Esophagus squamous epithelium (tissue), 5 donors: ENCODE measurements around the gene SMIM24. TPM values are rescaled to one million over a fixed set of nuclear protein-coding genes. Genes with fewer than 3 reads are reported as not detected.

ENCODE experiments used
- DNase-seq: peaks from one replicate; lab custom pipeline; 2025; lab: John Stamatoyannopoulos, UW
- H3K27ac ChIP-seq, 4 donors: fragments of 200-600 bp; sonication (generic); one replicate each; pipeline ENCODE4 v1.5.1; 2016 to 2019; ENCODE audit warnings: mild to moderate bottlenecking in 1 of 4
- H3K27me3 ChIP-seq, 4 donors: fragments of 200-600 bp; sonication (generic); 1 replicate in 3 of 4; 2 replicates in 1 of 4; pipeline versions ENCODE4 v1.5.1 to v1.6.0; 2017 to 2021; ENCODE audit warnings: antibody characterized with exemption in 1 of 4
- H3K36me3 ChIP-seq, 3 donors: fragments of 200-600 bp; sonication (generic); one replicate each; pipeline ENCODE4 v1.5.1; 2016 to 2019
- H3K4me1 ChIP-seq, 3 donors: fragments of 200-600 bp; sonication (generic); one replicate each; pipeline ENCODE4 v1.5.1; 2017 to 2019
- H3K4me3 ChIP-seq, 4 donors: fragments of 200-600 bp; sonication (generic); 1 replicate in 3 of 4; 2 replicates in 1 of 4; pipeline ENCODE4 v1.5.1; 2016 to 2019; ENCODE audit warnings: mild to moderate bottlenecking in 2 of 4, moderate library complexity in 1 of 4
- H3K9me3 ChIP-seq, 3 donors: fragments of 200-600 bp; sonication (generic); one replicate each; pipeline ENCODE4 v1.5.1; 2016 to 2019
- POLR2A ChIP-seq, 4 donors: fragments of 450-650 bp; IDR thresholded peaks; one replicate each; pipeline ENCODE4 v1.6.1; 2017; ENCODE audit warnings: antibody characterized with exemption in 4 of 4, mild to moderate bottlenecking in 4 of 4, moderate library complexity in 3 of 4
- WGBS, 2 donors: methylation state at CpG; one replicate each; pipeline ENCODE4 v1.1.5; 2018; 5-methylcytosine and 5-hydroxymethylcytosine counted together
- intact Hi-C: fragments of 100-400 bp; cut with DNase I; formaldehyde crosslinking; loops from one replicate; pipeline ENCODE4 v1.15.0; 2022
- small RNA-seq, 4 donors: library from RNA; depleted of rRNA; stranded (forward); fragments of <200 nt; gene quantifications; one replicate each; pipeline ENCODE3, GENCODE V24; 2016
- total RNA-seq, 4 donors: library from RNA; depleted of rRNA; stranded (reverse); fragments of >200 nt; gene quantifications; one replicate each; pipeline ENCODE4 v1.1.0, GENCODE V29; 2016
- TF ChIP-seq, protein P1 (sequence below), 6 experiments: fragments of 450-650 bp in 4 of 6; fragments of 200-600 bp in 2 of 6; sonication (generic) in 2 of 6; IDR thresholded peaks; one replicate each; pipeline ENCODE4 v1.5.1; 2016 to 2019; ENCODE audit warnings: antibody characterized with exemption in 6 of 6, mild to moderate bottlenecking in 4 of 6, moderate library complexity in 4 of 6
- donor health status: DM: yes; HTN: yes; CAD: no.

SMIM24 gene
- total RNA-seq, 4 donors from 2014 or later: not detected

DNA sequence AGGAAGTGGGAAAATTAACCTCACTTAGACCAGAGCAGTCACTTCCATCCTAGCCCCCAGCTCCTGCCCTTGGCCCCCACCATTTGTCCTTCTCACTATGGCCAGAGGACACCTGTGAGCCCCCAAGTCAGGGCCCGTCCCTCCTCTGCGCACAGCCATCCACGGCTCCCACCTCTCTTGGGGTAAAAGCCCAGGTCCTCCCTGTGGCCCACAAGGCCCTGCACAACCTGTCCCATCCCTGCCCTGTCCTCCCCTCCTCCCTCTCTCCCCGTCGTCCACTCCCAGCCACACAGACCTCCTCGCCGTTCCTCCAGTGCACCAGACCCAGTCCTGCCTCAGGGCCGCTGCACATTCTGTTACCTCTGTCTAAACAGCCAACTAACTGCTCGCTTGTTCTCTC, 53.9 kb downstream of the SMIM24 start:
- peaks cover 14 to 63% (median 20%) of the 10 kb centered on the region in 3 donors for H3K4me1 ChIP-seq
- DNase-seq: no peak
- TF ChIP-seq POLR2A (IDR thresholded peaks at IDR 0.05): no peak
- TF ChIP-seq, protein P1, sequence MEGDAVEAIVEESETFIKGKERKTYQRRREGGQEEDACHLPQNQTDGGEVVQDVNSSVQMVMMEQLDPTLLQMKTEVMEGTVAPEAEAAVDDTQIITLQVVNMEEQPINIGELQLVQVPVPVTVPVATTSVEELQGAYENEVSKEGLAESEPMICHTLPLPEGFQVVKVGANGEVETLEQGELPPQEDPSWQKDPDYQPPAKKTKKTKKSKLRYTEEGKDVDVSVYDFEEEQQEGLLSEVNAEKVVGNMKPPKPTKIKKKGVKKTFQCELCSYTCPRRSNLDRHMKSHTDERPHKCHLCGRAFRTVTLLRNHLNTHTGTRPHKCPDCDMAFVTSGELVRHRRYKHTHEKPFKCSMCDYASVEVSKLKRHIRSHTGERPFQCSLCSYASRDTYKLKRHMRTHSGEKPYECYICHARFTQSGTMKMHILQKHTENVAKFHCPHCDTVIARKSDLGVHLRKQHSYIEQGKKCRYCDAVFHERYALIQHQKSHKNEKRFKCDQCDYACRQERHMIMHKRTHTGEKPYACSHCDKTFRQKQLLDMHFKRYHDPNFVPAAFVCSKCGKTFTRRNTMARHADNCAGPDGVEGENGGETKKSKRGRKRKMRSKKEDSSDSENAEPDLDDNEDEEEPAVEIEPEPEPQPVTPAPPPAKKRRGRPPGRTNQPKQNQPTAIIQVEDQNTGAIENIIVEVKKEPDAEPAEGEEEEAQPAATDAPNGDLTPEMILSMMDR (IDR thresholded peaks at IDR 0.05): no peak
- peak overlapping the region in 1 of 4 donors; percentile 89 for H3K27ac ChIP-seq
- H3K27me3 ChIP-seq: no peaks in the 10 kb centered on the region
- H3K36me3 ChIP-seq: peaks cover 0 to 62% (median 6%) of the 10 kb centered on the region in 3 donors
- H3K4me3 ChIP-seq: no peak overlapping the region
- H3K9me3 ChIP-seq: no peaks in the 10 kb centered on the region
- 94 to 95% methylated on average over 9 of the region's 9 CpGs for WGBS, 2 donors
- intact Hi-C loops: loop anchor here (5.0 kb wide), 1 partner anchor 99 kb away; no protein-coding TSS in a partner anchor

Small RNAs within 50 kb of the gene (small RNA-seq; reads per million reads assigned to genes)
- gene RF00212: 0 reads per million in 4 donors

Other genes starting within 250 kb of the SMIM24 start
- gene NFIC, start 113.9 kb downstream of the SMIM24 start, total RNA-seq: 10 to 100 TPM; 40.8 to 80.9 (median 61.0) TPM
- not detected for gene SMIM44, start 2.9 kb upstream of the SMIM24 start, total RNA-seq
- gene DOHH, start 20.1 kb upstream of the SMIM24 start, total RNA-seq: 10 to 100 TPM; 21.0 to 29.5 (median 26.4) TPM
- gene FZR1, start 25.8 kb upstream of the SMIM24 start, total RNA-seq: 10 to 100 TPM; 26.5 to 46.8 (median 27.2) TPM
- gene TEKTIP1, start 58.6 kb upstream of the SMIM24 start, total RNA-seq: under 1 TPM in 1 of 4 donors, not detected in 3; 0.95 TPM
- gene MFSD12, start 77.1 kb upstream of the SMIM24 start, total RNA-seq: 10 to 100 TPM; 22.5 to 50.4 (median 37.3) TPM
- 10 to 100 TPM; 56.1 to 77.6 (median 76.9) TPM for gene HMG20B, start 92.4 kb upstream of the SMIM24 start, total RNA-seq
- under 1 TPM; 0.18 to 0.76 (median 0.22) TPM for gene GIPC3, start 105.0 kb upstream of the SMIM24 start, total RNA-seq
- gene TBXA2R, start 126.3 kb upstream of the SMIM24 start, total RNA-seq: 1 to 10 TPM in 1 of 4 donors, under 1 TPM in 3; 0.23 to 1.3 (median 0.45) TPM
- gene CACTIN, start 146.3 kb upstream of the SMIM24 start, total RNA-seq: 10 to 100 TPM; 15.9 to 26.7 (median 21.3) TPM
- gene PIP5K1C, start 219.9 kb upstream of the SMIM24 start, total RNA-seq: 10 to 100 TPM; 12.0 to 25.3 (median 15.2) TPM
- gene TJP3, start 227.9 kb upstream of the SMIM24 start, total RNA-seq: 10 to 100 TPM; 23.7 to 71.1 (median 28.0) TPM